ENCODE data around the gene FARP1.

FARP1 gene

GRCh38 chr13:98260357-98261164 lies 117.7 kb downstream of the FARP1 start:
- no peaks in the 10 kb centered on the region for H3K27me3 ChIP-seq (ENCODE audit: low read length)
- H2AFZ ChIP-seq (ENCODE audit: low read depth, low read length, severe bottlenecking): no peak overlapping the region
- H3K4me2 ChIP-seq (ENCODE audit: low read depth, low read length, poor library complexity, severe bottlenecking): no peak overlapping the region
- H3K4me3 ChIP-seq (ENCODE audit: insufficient read depth, low read length, poor library complexity, severe bottlenecking): no peak overlapping the region
- H3K79me2 ChIP-seq (ENCODE audit: insufficient read depth, low read length): no peaks in the 10 kb centered on the region
- TF ChIP-seq EZH2phosphoT487 (conservative IDR thresholded peaks at IDR 0.05; ENCODE audit: low read length) (no peak), CTCF (IDR thresholded peaks at IDR 0.05; ENCODE audit: insufficient read depth, low read length, poor library complexity, severe bottlenecking) (no peak)
- no peak overlapping the region for H3K27ac ChIP-seq (ENCODE audit: low read depth, low read length)
- H3K9me3 ChIP-seq (ENCODE audit: insufficient read depth, low read length): no peaks in the 10 kb centered on the region
- H3K36me3 ChIP-seq (ENCODE audit: low read length): no peaks in the 10 kb centered on the region
- H3K9ac ChIP-seq (ENCODE audit: low read length): no peak overlapping the region
- no peaks in the 10 kb centered on the region for H3F3A ChIP-seq (ENCODE audit: insufficient read depth)
- no peaks in the 10 kb centered on the region for H4K20me1 ChIP-seq (ENCODE audit: low read depth, low read length)
- H3K9me2 ChIP-seq (replicated peaks; ENCODE audit: insufficient read depth, low read length): no peaks in the 10 kb centered on the region

GRCh38 chr13:98261165-98261702 lies 118.3 kb downstream of the FARP1 start:
- Histone ChIP-seq H3K27ac (ENCODE audit: low read depth, low read length) (no peak overlapping the region), H3K9me2 (replicated peaks; ENCODE audit: insufficient read depth, low read length) (no peaks in the 10 kb centered on the region), H4K20me1 (ENCODE audit: low read depth, low read length) (no peaks in the 10 kb centered on the region), H3K9me3 (ENCODE audit: insufficient read depth, low read length) (no peaks in the 10 kb centered on the region), H3K27me3 (ENCODE audit: low read length) (no peaks in the 10 kb centered on the region), H3K79me2 (ENCODE audit: insufficient read depth, low read length) (no peaks in the 10 kb centered on the region), H2AFZ (ENCODE audit: low read depth, low read length, severe bottlenecking) (no peak overlapping the region), H3K9ac (ENCODE audit: low read length) (no peak overlapping the region), H3F3A (ENCODE audit: insufficient read depth) (no peaks in the 10 kb centered on the region), H3K4me2 (ENCODE audit: low read depth, low read length, poor library complexity, severe bottlenecking) (no peak overlapping the region), H3K4me3 (ENCODE audit: insufficient read depth, low read length, poor library complexity, severe bottlenecking) (no peak overlapping the region), H3K36me3 (ENCODE audit: low read length) (no peaks in the 10 kb centered on the region)
- TF ChIP-seq EZH2phosphoT487 (conservative IDR thresholded peaks at IDR 0.05; ENCODE audit: low read length) (no peak), CTCF (IDR thresholded peaks at IDR 0.05; ENCODE audit: insufficient read depth, low read length, poor library complexity, severe bottlenecking) (no peak)

GRCh38 chr13:98262292-98262691 lies 119.4 kb downstream of the FARP1 start:
- Histone ChIP-seq H3K36me3 (ENCODE audit: low read length) (no peaks in the 10 kb centered on the region), H3K4me3 (ENCODE audit: insufficient read depth, low read length, poor library complexity, severe bottlenecking) (no peak overlapping the region), H3K79me2 (ENCODE audit: insufficient read depth, low read length) (no peaks in the 10 kb centered on the region), H3K27ac (ENCODE audit: low read depth, low read length) (no peak overlapping the region), H3K9me2 (replicated peaks; ENCODE audit: insufficient read depth, low read length) (no peaks in the 10 kb centered on the region), H4K20me1 (ENCODE audit: low read depth, low read length) (no peaks in the 10 kb centered on the region), H3F3A (ENCODE audit: insufficient read depth) (no peaks in the 10 kb centered on the region), H2AFZ (ENCODE audit: low read depth, low read length, severe bottlenecking) (no peak overlapping the region), H3K9ac (ENCODE audit: low read length) (no peak overlapping the region), H3K4me2 (ENCODE audit: low read depth, low read length, poor library complexity, severe bottlenecking) (no peak overlapping the region), H3K27me3 (ENCODE audit: low read length) (no peaks in the 10 kb centered on the region), H3K9me3 (ENCODE audit: insufficient read depth, low read length) (no peaks in the 10 kb centered on the region)
- no peak for TF ChIP-seq CTCF (IDR thresholded peaks at IDR 0.05; ENCODE audit: insufficient read depth, low read length, poor library complexity, severe bottlenecking)
- TF ChIP-seq EZH2phosphoT487 (conservative IDR thresholded peaks at IDR 0.05; ENCODE audit: low read length): no peak

All from SU-DHL-6 (cell line).